ENCODE data around the gene SPIN1. TPM values are rescaled to one million over a fixed set of nuclear protein-coding genes. Genes with fewer than 3 reads are reported as not detected.

Gene SPIN1
- 137 TPM for total RNA-seq

DNA sequence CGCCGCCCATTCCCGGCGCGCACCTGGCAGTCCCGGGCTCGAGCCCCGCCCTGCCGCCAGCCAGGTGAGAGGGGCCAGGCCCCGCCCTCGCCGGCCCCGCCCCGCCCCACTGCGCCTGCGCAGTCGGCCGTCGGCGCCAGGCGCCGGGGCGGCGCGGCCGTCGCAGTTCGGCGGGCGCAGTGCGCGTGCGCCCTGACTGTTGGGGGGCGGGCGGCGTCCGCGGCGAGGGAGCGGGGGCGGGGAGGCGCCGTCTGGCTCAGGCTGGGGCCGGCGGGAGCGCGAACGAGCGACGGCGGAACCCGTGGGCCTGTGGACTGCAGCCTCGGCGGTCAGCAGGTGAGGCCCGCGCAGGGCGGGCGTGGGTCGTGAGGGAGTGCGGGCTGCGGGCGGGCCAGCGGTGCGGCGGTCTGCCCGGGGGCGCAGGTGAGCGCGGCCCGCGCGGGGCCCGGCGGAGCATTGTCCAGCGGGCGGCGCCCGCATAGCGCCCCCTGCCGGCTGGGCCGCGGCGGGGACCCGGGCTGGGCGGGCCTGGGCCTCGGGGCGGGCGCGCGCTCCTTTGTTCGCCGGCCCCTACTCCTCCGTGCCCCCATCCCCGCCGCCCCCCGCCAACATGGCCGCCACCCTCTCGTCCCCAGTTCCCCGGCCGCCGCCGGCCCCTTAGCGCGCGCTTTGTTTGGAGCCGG is at the start of gene SPIN1:
Gene SPIN1, plus strand, starts transcription at position 242 of the 683 bp plus-strand sequence. CDS start 38,096 bp downstream, outside the sequence.

Other genes starting within 250 kb of the SPIN1 start
- 0.18 TPM for gene SPATA31C2, start 250.0 kb upstream of the SPIN1 start, total RNA-seq
- 3.4 TPM for gene NXNL2, start 146.7 kb downstream of the SPIN1 start, total RNA-seq